Measurements from ENCODE around the gene MROH2A.
A peak's percentile ranks its signal among the peaks of the same experiment; 100 is the strongest.

Gene MROH2A

GRCh38 chr2:233802132-233802815, 24.1 kb downstream of the MROH2A start:
- Mint-ChIP-seq H3K27ac (no peak overlapping the region), H3K4me1 (no peaks in the 10 kb centered on the region), H3K4me3 (no peak overlapping the region), H3K36me3 (no peaks in the 10 kb centered on the region), H3K9me3 (no peaks in the 10 kb centered on the region), H3K27me3 (peaks cover 32% of the 10 kb centered on the region)
- CTCF ChIA-PET = no interaction called here
- DNase-seq = peak; percentile 8

DNA sequence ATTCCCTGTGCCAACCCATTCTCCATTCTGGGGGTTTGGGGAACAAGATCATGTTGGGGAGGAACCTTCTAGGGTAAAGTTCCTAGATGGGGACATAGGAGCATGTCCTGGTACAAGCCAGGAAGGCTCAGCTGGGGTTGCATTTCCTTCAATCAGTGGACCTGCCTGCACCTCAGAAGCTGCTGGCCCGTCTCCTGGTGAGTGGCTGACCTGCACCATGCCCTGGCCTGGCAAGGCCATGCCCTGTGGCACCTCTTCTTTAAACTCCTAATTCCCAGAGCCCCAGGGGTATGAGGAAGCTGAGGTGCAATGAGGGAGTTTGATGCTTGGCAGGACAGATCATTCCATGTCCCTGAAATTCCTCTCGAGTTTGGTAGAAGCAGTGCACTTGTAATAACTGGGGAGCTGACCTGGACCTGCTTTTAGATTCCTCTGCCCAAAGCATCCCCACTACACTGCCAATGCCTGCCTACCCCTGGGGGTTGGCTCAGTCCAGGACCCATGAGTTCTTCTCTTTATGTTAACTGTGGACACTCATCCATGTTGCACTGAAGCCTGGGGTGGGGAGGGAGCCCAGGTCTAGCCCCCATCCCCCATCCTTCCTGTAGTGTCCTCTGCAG, 25.3 kb downstream of the MROH2A start:
- CTCF ChIA-PET = no interaction called here

GRCh38 chr2:233803994-233804393, 25.9 kb downstream of the MROH2A start:
- H3K27ac Mint-ChIP-seq = no peak overlapping the region
- DNase-seq = peak; percentile 8
- no peaks in the 10 kb centered on the region for H3K36me3 Mint-ChIP-seq
- peaks cover 29% of the 10 kb centered on the region for H3K27me3 Mint-ChIP-seq
- H3K4me3 Mint-ChIP-seq = no peak overlapping the region
- H3K4me1 Mint-ChIP-seq = no peaks in the 10 kb centered on the region
- no peaks in the 10 kb centered on the region for H3K9me3 Mint-ChIP-seq
- CTCF ChIA-PET = no interaction called here

More for the DNA sequence above, 25.3 kb downstream of the MROH2A start:
- Mint-ChIP-seq H3K27ac (no peak overlapping the region), H3K9me3 (no peaks in the 10 kb centered on the region), H3K27me3 (peaks cover 32% of the 10 kb centered on the region), H3K36me3 (no peaks in the 10 kb centered on the region), H3K4me1 (no peaks in the 10 kb centered on the region), H3K4me3 (no peak overlapping the region)
- DNase-seq = peak; percentile 7

DNA sequence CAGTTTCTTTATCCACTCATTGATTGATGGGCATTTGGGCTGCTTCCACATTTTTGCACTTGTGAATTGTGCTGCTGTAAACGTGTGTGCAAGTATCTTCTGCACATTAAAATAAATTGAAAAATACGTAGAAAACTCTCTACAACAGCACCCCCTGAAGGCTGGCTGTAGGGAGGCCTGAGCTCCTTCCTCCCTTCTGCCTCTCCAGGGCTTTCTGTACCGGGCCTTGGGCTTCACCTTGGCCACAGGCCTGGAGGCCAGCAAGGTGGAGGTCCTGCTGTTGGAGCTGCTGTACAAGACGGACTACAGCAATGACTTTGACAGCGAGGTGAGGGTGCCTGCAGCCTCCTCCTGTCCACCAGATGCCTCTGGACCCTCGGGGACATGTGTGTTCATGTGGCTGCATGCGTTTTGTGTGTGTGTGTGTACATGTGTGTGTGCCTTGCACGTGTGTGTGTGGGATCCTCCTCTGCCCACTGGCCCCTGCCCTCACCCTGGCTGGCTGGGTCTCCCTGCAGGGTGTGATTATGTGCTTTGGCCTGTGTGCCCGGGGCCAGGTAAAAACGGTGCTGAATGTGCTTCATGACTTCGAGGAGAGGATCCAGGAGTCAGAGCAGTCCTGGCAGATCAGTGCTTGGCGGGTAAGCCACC, 29.2 kb downstream of the MROH2A start:
- CTCF ChIA-PET = no interaction called here
- Mint-ChIP-seq H3K4me3 (no peak overlapping the region), H3K27me3 (peaks cover 40% of the 10 kb centered on the region), H3K36me3 (no peaks in the 10 kb centered on the region), H3K4me1 (no peaks in the 10 kb centered on the region), H3K27ac (no peak overlapping the region), H3K9me3 (no peaks in the 10 kb centered on the region)
- peak; percentile 15 for DNase-seq

DNA sequence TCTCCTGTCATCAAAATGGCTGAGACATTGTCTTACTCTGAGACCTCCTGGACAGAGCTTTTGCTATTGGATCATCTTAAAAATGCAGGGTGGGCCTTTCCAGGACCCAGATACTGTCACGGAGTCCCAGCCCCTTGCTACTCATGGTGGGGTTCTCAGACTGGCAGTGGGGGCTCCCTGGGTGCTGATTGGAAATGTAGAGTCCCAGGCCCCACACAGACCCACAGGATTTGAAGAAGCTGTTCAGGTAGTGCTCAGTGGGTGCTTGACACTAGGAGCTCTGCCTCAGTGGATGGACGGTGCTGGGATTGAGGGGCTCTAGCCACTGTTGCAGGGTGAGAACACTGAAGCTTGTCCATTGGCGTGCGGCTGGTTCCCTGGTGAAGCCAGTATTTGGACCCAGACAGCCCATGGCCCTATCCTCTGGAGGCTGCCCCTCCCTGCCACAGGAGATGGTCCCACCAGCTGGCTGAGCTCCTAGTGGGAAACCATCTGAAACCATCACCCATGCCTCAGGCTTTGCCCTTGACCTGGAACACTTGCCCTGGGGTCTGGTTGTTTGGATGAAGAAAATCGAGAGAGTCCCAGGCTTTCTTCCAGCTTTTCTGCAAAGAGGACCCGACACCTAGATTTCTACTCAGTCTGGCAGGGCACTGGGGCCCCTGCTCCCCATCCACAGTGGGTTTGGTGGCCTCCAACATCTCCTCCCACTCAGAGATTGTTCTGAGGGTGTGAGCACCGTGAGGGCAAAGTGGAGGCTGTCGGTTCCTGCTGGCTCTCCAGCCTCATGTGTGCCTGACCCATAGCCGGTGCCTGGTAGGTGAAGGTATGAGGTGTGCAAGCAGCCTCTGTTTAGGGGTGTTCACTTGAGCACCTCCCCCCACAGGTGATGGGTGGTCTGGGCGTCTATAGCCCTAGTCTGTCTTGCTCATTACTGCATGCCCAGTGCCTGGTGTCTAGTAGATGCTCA, 30.1 kb downstream of the MROH2A start:
- no peaks in the 10 kb centered on the region for H3K9me3 Mint-ChIP-seq
- no peak overlapping the region for H3K4me3 Mint-ChIP-seq
- peak; percentile 6 for DNase-seq
- no peaks in the 10 kb centered on the region for H3K4me1 Mint-ChIP-seq
- H3K27ac Mint-ChIP-seq = no peak overlapping the region
- CTCF ChIA-PET = no interaction called here
- peaks cover 34% of the 10 kb centered on the region for H3K27me3 Mint-ChIP-seq
- no peaks in the 10 kb centered on the region for H3K36me3 Mint-ChIP-seq

DNA sequence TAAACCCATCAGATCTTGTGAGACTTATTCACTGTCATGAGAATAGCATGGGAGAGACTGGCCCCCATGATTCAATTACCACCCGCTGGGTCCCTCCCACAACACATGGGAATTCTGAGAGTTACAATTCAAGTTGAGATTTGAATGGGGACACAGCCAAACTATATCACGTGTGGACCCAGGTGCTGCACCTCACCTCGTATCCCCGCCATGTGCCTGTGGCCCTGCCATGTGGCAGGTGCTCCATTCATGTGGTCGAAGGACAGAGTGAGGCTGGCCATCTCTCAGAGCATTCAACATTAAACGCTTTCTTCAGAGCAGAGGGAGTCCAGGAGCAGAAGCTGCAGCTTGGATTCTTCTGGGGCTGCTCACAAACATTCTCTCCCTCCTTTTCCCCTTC, 32.3 kb downstream of the MROH2A start:
- no peak overlapping the region for H3K4me3 Mint-ChIP-seq
- H3K36me3 Mint-ChIP-seq = no peaks in the 10 kb centered on the region
- no peaks in the 10 kb centered on the region for H3K9me3 Mint-ChIP-seq
- CTCF ChIA-PET = no interaction called here
- no peaks in the 10 kb centered on the region for H3K4me1 Mint-ChIP-seq
- H3K27me3 Mint-ChIP-seq = peaks cover 31% of the 10 kb centered on the region
- DNase-seq = peak; percentile 12
- H3K27ac Mint-ChIP-seq = no peak overlapping the region

GRCh38 chr2:233811087-233811486, 33.0 kb downstream of the MROH2A start:
- H3K4me3 Mint-ChIP-seq = no peak overlapping the region

DNA sequence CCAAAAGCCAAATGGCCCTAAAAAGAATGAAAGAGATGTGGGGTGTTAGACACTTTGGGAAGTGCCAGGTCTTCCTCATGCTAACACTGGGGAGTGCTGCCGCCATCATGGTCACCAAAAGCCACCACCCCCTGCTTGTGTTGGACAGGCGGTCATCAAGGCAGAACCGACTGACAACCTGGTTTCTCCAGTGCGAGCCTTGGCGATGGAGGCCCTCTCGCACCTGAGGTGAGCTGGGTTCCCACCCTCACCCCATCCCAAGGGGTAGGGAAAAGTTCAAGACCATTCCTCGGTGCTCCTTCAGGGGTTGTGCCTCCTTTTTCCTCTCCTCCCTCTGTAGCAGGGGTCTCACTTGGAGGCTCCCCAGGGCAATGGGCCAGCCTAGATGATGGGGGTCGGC, 33.6 kb downstream of the MROH2A start:
- CTCF ChIA-PET = no interaction called here
- Mint-ChIP-seq H3K9me3 (no peaks in the 10 kb centered on the region), H3K36me3 (no peaks in the 10 kb centered on the region), H3K27ac (no peak overlapping the region), H3K27me3 (peaks cover 35% of the 10 kb centered on the region), H3K4me3 (no peak overlapping the region), H3K4me1 (no peaks in the 10 kb centered on the region)
- DNase-seq = peak; percentile 10

More at GRCh38 chr2:233811087-233811486, 33.0 kb downstream of the MROH2A start:
- Mint-ChIP-seq H3K36me3 (no peaks in the 10 kb centered on the region), H3K27me3 (peaks cover 31% of the 10 kb centered on the region), H3K9me3 (no peaks in the 10 kb centered on the region), H3K27ac (no peak overlapping the region), H3K4me1 (no peaks in the 10 kb centered on the region)
- DNase-seq = no peak
- CTCF ChIA-PET = no interaction called here

DNA sequence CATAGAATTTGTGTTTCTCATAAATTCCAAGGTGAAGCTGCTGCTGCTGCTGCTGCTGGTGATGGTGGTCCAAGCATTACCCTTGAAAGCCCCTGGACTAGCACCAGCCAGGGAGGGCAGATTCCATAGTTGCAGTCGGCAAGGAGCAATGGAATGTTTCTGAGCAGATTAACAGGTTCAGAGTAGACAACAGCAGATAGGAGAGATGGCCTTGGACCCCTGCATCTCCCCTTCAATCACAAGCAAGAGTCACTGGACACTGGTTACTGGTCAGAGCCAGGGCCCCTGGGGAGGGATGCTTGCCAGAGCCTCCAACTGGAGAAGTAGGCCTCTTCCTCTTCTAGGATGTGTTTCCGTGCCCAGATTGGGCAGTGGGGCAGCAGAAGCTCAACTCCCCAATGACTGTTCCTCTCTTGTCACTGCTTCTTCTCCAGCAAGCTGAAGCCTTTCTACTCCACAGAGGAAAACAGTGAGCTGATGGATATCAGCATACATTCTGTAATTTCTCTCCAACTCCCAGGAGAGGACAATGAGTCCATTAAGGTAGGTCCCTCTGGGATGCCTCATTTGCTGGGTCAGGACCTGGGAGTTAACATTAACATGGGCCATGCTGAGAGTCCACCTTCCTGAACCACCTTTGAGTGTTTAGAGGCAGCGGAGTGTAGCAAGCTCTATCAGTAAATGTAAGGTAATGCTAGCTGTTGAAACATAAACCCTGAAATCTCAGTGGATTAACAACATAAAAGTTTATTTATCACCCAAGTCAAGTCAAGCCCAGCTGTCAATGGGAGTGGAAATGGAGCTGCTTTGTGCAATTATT, 35.3 kb downstream of the MROH2A start:
- DNase-seq = no peak
- Mint-ChIP-seq H3K4me1 (no peaks in the 10 kb centered on the region), H3K9me3 (no peaks in the 10 kb centered on the region), H3K27ac (no peak overlapping the region), H3K36me3 (no peaks in the 10 kb centered on the region), H3K27me3 (peaks cover 40% of the 10 kb centered on the region), H3K4me3 (no peak overlapping the region)
- CTCF ChIA-PET = no interaction called here

- peaks cover 35% of the 10 kb centered on the region for H3K27me3 Mint-ChIP-seq
- peak; percentile 19 for DNase-seq
- no peaks in the 10 kb centered on the region for H3K36me3 Mint-ChIP-seq
- no peak overlapping the region for H3K27ac Mint-ChIP-seq
- no peaks in the 10 kb centered on the region for H3K9me3 Mint-ChIP-seq
- H3K4me3 Mint-ChIP-seq = no peak overlapping the region
- CTCF ChIA-PET = no interaction called here
- H3K4me1 Mint-ChIP-seq = no peaks in the 10 kb centered on the region
These were observed 36.1 kb downstream of the MROH2A start for GRCh38 chr2:233814056-233814835.

DNA sequence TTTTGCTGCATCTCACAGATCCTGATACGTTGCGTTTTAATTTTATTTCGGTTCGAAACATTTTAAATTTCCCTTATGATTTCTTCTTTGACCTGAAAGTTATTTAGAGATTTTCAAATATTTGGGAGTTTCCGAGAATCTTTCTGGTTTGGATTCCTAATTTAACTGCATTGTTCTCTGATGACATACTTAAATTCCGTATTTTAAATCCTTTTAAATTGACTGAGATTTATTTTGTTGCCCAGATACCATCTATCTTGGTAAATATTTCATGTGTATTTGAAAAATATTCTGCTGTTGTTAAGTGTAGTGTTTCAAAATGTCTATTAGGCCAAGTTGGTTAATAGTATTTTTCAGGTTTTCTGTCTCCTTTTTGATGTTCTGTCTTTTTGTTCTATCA, 37.7 kb downstream of the MROH2A start:
- CTCF ChIA-PET = no interaction called here
- Mint-ChIP-seq H3K27ac (no peak overlapping the region), H3K27me3 (peaks cover 27% of the 10 kb centered on the region), H3K4me3 (no peak overlapping the region), H3K36me3 (no peaks in the 10 kb centered on the region), H3K9me3 (no peaks in the 10 kb centered on the region), H3K4me1 (no peaks in the 10 kb centered on the region)
- no peak for DNase-seq

GRCh38 chr2:233816334-233816733, 38.2 kb downstream of the MROH2A start:
- Mint-ChIP-seq H3K4me1 (no peaks in the 10 kb centered on the region), H3K9me3 (no peaks in the 10 kb centered on the region), H3K27me3 (peaks cover 26% of the 10 kb centered on the region), H3K27ac (no peak overlapping the region), H3K4me3 (no peak overlapping the region), H3K36me3 (no peaks in the 10 kb centered on the region)
- CTCF ChIA-PET = no interaction called here
- no peak for DNase-seq

DNA sequence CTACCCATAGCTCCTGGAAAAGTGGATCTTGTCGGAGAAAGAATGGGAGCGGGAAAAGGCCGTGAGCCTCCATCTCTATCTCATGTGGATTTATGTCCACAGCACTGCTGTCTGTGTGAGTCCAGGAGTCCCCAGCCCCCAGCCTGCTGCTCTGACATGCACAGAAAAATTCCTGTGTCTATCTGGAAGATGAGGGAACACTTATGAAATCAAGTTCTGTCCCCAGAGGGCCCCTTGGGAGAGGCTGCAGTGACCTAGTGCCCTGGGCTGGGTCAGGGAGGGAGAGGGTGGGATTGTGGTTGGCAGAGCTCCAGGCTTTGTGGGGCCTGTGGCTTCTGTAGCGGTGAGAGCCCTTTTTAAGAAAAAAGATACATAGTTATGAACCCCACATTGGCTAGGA, 38.6 kb downstream of the MROH2A start:
- no peak overlapping the region for H3K4me3 Mint-ChIP-seq
- DNase-seq = no peak
- CTCF ChIA-PET = no interaction called here
- peaks cover 26% of the 10 kb centered on the region for H3K27me3 Mint-ChIP-seq
- no peaks in the 10 kb centered on the region for H3K4me1 Mint-ChIP-seq
- H3K9me3 Mint-ChIP-seq = no peaks in the 10 kb centered on the region
- H3K36me3 Mint-ChIP-seq = no peaks in the 10 kb centered on the region
- H3K27ac Mint-ChIP-seq = no peak overlapping the region
